ENCODE data around the gene IMMP2L.

DNA sequence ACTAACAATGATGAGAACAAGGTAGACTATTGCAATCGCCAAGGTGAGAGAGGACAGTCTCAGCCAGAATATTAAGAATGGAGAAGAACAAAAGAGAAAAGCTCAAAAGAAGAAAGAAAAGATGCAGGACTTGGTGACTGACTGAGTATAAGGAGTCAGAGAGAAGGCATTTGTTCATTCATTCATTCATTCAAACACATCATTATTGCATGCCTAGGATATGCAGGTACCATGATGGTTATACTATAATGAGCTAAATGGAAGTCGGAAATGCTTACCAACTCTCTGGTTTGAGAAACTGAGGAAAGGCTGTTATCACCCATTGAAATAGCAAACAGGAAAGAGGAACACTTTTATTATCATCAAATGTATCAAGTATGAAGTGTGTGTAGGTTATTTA lies 180.7 kb downstream of the IMMP2L start:
- TF ChIP-seq, protein P1, sequence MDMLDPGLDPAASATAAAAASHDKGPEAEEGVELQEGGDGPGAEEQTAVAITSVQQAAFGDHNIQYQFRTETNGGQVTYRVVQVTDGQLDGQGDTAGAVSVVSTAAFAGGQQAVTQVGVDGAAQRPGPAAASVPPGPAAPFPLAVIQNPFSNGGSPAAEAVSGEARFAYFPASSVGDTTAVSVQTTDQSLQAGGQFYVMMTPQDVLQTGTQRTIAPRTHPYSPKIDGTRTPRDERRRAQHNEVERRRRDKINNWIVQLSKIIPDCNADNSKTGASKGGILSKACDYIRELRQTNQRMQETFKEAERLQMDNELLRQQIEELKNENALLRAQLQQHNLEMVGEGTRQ (IDR thresholded peaks at IDR 0.05; ENCODE audit: low read depth, low read length), result no peak
- TF ChIP-seq POLR2A (IDR thresholded peaks at IDR 0.05; ENCODE audit: low read depth, low read length), result no peak
- TF ChIP-seq, protein P2, sequence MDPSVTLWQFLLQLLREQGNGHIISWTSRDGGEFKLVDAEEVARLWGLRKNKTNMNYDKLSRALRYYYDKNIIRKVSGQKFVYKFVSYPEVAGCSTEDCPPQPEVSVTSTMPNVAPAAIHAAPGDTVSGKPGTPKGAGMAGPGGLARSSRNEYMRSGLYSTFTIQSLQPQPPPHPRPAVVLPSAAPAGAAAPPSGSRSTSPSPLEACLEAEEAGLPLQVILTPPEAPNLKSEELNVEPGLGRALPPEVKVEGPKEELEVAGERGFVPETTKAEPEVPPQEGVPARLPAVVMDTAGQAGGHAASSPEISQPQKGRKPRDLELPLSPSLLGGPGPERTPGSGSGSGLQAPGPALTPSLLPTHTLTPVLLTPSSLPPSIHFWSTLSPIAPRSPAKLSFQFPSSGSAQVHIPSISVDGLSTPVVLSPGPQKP (IDR thresholded peaks at IDR 0.05; ENCODE audit: borderline replicate concordance, low read depth, low read length), result no peak
- TF ChIP-seq MAZ (IDR thresholded peaks at IDR 0.05; ENCODE audit: borderline replicate concordance, low read depth, low read length), result no peak
- TF ChIP-seq, protein P3, sequence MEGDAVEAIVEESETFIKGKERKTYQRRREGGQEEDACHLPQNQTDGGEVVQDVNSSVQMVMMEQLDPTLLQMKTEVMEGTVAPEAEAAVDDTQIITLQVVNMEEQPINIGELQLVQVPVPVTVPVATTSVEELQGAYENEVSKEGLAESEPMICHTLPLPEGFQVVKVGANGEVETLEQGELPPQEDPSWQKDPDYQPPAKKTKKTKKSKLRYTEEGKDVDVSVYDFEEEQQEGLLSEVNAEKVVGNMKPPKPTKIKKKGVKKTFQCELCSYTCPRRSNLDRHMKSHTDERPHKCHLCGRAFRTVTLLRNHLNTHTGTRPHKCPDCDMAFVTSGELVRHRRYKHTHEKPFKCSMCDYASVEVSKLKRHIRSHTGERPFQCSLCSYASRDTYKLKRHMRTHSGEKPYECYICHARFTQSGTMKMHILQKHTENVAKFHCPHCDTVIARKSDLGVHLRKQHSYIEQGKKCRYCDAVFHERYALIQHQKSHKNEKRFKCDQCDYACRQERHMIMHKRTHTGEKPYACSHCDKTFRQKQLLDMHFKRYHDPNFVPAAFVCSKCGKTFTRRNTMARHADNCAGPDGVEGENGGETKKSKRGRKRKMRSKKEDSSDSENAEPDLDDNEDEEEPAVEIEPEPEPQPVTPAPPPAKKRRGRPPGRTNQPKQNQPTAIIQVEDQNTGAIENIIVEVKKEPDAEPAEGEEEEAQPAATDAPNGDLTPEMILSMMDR (conservative IDR thresholded peaks at IDR 0.05; ENCODE audit: low read depth, low read length), result no peak
- TF ChIP-seq MAFK (IDR thresholded peaks at IDR 0.05; ENCODE audit: low read depth, low read length), result no peak
- TF ChIP-seq RFX5 (IDR thresholded peaks at IDR 0.05; ENCODE audit: low read depth, low read length), result no peak
- TF ChIP-seq RAD21 (IDR thresholded peaks at IDR 0.05; ENCODE audit: low read length), result no peak
- no peak for TF ChIP-seq BHLHE40 (IDR thresholded peaks at IDR 0.05; ENCODE audit: low read depth, low read length)
- TF ChIP-seq NFE2L2 (IDR thresholded peaks at IDR 0.05; ENCODE audit: low read depth, low read length), result no peak
- TF ChIP-seq MXI1 (IDR thresholded peaks at IDR 0.05; ENCODE audit: borderline replicate concordance, low read depth, low read length), result no peak
